PFSK-1 (cell line): ENCODE measurements around the gene STON1.

Experiments used
- FOXP2 ChIP-seq: optimal IDR thresholded peaks from 2 replicates; pipeline ENCODE3; 2011; ENCODE audit warnings: borderline replicate concordance, control low read depth, inconsistent platforms; ENCODE audit not compliant: insufficient read depth; ENCODE audit errors: extremely low read length, extremely low read depth
- POLR2AphosphoS5 ChIP-seq: IDR thresholded peaks from 2 replicates; pipeline ENCODE4 v1.6.1; 2012; ENCODE audit warnings: low read depth, mild to moderate bottlenecking, control low read depth, low read length, moderate library complexity
- SIN3A ChIP-seq: IDR thresholded peaks from 2 replicates; pipeline ENCODE4 v1.6.1; 2012; ENCODE audit warnings: mild to moderate bottlenecking, low read length, moderate library complexity, borderline replicate concordance; ENCODE audit not compliant: insufficient read depth
- TAF1 ChIP-seq: IDR thresholded peaks from 2 replicates; pipeline ENCODE4 v1.6.1; 2012; ENCODE audit warnings: low read length, control low read depth, borderline replicate concordance; ENCODE audit not compliant: insufficient read depth
- TF ChIP-seq, protein P1 (sequence below), 2 experiments: IDR thresholded peaks; 2 replicates each; pipeline versions ENCODE4 v1.6.1 to v1.8.0; 2011 to 2012; ENCODE audit warnings: low read depth in 2 of 2, low read length in 2 of 2, control low read depth in 1 of 2, inconsistent platforms in 1 of 2, mild to moderate bottlenecking in 1 of 2, moderate library complexity in 1 of 2; ENCODE audit not compliant: insufficient read depth in 1 of 2

GRCh38 chr2:48569433-48569832 lies 39.5 kb downstream of the STON1 start:
- TF ChIP-seq TAF1: no peak
- TF ChIP-seq, protein P1, sequence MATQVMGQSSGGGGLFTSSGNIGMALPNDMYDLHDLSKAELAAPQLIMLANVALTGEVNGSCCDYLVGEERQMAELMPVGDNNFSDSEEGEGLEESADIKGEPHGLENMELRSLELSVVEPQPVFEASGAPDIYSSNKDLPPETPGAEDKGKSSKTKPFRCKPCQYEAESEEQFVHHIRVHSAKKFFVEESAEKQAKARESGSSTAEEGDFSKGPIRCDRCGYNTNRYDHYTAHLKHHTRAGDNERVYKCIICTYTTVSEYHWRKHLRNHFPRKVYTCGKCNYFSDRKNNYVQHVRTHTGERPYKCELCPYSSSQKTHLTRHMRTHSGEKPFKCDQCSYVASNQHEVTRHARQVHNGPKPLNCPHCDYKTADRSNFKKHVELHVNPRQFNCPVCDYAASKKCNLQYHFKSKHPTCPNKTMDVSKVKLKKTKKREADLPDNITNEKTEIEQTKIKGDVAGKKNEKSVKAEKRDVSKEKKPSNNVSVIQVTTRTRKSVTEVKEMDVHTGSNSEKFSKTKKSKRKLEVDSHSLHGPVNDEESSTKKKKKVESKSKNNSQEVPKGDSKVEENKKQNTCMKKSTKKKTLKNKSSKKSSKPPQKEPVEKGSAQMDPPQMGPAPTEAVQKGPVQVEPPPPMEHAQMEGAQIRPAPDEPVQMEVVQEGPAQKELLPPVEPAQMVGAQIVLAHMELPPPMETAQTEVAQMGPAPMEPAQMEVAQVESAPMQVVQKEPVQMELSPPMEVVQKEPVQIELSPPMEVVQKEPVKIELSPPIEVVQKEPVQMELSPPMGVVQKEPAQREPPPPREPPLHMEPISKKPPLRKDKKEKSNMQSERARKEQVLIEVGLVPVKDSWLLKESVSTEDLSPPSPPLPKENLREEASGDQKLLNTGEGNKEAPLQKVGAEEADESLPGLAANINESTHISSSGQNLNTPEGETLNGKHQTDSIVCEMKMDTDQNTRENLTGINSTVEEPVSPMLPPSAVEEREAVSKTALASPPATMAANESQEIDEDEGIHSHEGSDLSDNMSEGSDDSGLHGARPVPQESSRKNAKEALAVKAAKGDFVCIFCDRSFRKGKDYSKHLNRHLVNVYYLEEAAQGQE (IDR thresholded peaks at IDR 0.05; ENCODE audit: insufficient read depth in 1 of 2, low read depth in 2 of 2, low read length in 2 of 2): no peak
- TF ChIP-seq POLR2AphosphoS5: no peak
- no peak for TF ChIP-seq SIN3A
- TF ChIP-seq FOXP2: no peak
